ENCODE results near the gene TEAD3. TPM values are rescaled to one million over a fixed set of nuclear protein-coding genes. Genes with fewer than 3 reads are reported as not detected.

The TEAD3 gene
- total RNA-seq, 1 donor, result 11.2 TPM

GRCh38 chr6:35495258-35496035 lies 1.4 kb downstream of the TEAD3 start:
- Histone ChIP-seq H3K27me3 (ENCODE audit: insufficient read depth, low read length) (no peaks in the 10 kb centered on the region), H4K20me1 (ENCODE audit: insufficient read depth, low read length) (peaks cover 32% of the 10 kb centered on the region), H3K79me2 (ENCODE audit: insufficient read depth, low read length) (peaks cover 59% of the 10 kb centered on the region), H3K36me3 (ENCODE audit: insufficient read depth, low read length) (no peaks in the 10 kb centered on the region), H3K27ac (ENCODE audit: low read depth, low read length) (peak overlapping the region; percentile 60), H3K4me2 (ENCODE audit: insufficient read depth, low read length) (peak overlapping the region; percentile 88), H3K4me1 (ENCODE audit: insufficient read depth, low read length) (peaks cover 24% of the 10 kb centered on the region), H3K9me3 (ENCODE audit: low read depth, low read length) (no peaks in the 10 kb centered on the region), H2AFZ (ENCODE audit: low read length) (peak overlapping the region; percentile 59), H3K4me3 (ENCODE audit: insufficient read depth, low read length) (peak overlapping the region; percentile 79)
- TF ChIP-seq, protein P1, sequence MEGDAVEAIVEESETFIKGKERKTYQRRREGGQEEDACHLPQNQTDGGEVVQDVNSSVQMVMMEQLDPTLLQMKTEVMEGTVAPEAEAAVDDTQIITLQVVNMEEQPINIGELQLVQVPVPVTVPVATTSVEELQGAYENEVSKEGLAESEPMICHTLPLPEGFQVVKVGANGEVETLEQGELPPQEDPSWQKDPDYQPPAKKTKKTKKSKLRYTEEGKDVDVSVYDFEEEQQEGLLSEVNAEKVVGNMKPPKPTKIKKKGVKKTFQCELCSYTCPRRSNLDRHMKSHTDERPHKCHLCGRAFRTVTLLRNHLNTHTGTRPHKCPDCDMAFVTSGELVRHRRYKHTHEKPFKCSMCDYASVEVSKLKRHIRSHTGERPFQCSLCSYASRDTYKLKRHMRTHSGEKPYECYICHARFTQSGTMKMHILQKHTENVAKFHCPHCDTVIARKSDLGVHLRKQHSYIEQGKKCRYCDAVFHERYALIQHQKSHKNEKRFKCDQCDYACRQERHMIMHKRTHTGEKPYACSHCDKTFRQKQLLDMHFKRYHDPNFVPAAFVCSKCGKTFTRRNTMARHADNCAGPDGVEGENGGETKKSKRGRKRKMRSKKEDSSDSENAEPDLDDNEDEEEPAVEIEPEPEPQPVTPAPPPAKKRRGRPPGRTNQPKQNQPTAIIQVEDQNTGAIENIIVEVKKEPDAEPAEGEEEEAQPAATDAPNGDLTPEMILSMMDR (IDR thresholded peaks at IDR 0.05; ENCODE audit: extremely low read depth, low read depth, low read length), result no peak
- peak; percentile 90 for DNase-seq (ENCODE audit: insufficient read length, low spot score, missing footprints)

- Histone ChIP-seq H3K4me3 (ENCODE audit: insufficient read depth, low read length) (peak overlapping the region; percentile 22), H3K4me2 (ENCODE audit: insufficient read depth, low read length) (peak overlapping the region; percentile 44), H3K9me3 (ENCODE audit: low read depth, low read length) (no peaks in the 10 kb centered on the region), H4K20me1 (ENCODE audit: insufficient read depth, low read length) (peaks cover 32% of the 10 kb centered on the region), H3K4me1 (ENCODE audit: insufficient read depth, low read length) (peaks cover 32% of the 10 kb centered on the region), H3K36me3 (ENCODE audit: insufficient read depth, low read length) (no peaks in the 10 kb centered on the region), H3K27me3 (ENCODE audit: insufficient read depth, low read length) (no peaks in the 10 kb centered on the region), H2AFZ (ENCODE audit: low read length) (no peak overlapping the region), H3K79me2 (ENCODE audit: insufficient read depth, low read length) (peaks cover 70% of the 10 kb centered on the region), H3K27ac (ENCODE audit: low read depth, low read length) (peak overlapping the region; percentile 51)
- peak; percentile 87 for DNase-seq (ENCODE audit: insufficient read length, low spot score, missing footprints)
- TF ChIP-seq, protein P1 (IDR thresholded peaks at IDR 0.05; ENCODE audit: extremely low read depth, low read depth, low read length), result no peak
These were observed 2.7 kb downstream of the TEAD3 start for GRCh38 chr6:35494161-35494563.

DNA sequence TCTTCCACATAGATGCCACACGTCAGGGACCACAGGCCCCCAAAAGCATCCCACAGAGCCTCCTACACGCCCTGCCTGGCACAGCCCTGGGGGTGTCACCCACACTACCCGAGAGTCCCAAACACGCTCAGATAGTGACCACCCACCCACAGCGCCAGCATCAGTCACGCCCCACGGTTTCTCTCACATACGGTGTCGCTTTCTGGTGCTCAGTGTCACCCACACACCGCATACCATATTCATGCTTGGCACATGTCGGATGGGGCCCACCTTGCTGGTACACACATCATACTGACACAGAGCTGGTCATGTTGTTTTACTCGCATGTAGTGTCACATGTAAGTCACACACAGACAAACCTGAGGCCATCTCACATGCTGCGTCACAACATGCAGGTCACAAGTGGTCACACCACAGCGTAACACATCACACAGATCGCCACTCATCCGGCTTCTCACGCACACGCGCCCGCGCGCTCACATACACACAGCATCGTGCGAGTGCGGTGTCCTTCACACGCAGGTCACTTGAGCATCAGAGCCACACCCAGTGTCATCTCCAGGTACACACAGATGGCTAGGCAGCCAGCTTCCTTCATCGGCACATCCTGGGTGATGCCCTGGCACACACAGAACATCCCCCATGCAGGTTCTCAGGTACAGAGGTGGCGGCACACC lies 3.4 kb downstream of the TEAD3 start:
- TF ChIP-seq, protein P1 (IDR thresholded peaks at IDR 0.05; ENCODE audit: extremely low read depth, low read depth, low read length), result no peak
- H3K9me3 ChIP-seq (ENCODE audit: low read depth, low read length), result no peaks in the 10 kb centered on the region
- H3K36me3 ChIP-seq (ENCODE audit: insufficient read depth, low read length), result no peaks in the 10 kb centered on the region
- H2AFZ ChIP-seq (ENCODE audit: low read length), result no peak overlapping the region
- H3K27ac ChIP-seq (ENCODE audit: low read depth, low read length), result peak overlapping the region; percentile 51
- H4K20me1 ChIP-seq (ENCODE audit: insufficient read depth, low read length), result peaks cover 32% of the 10 kb centered on the region
- DNase-seq (ENCODE audit: insufficient read length, low spot score, missing footprints), result peak; percentile 83
- H3K4me3 ChIP-seq (ENCODE audit: insufficient read depth, low read length), result no peak overlapping the region
- H3K79me2 ChIP-seq (ENCODE audit: insufficient read depth, low read length), result peaks cover 72% of the 10 kb centered on the region
- H3K4me2 ChIP-seq (ENCODE audit: insufficient read depth, low read length), result peak overlapping the region; percentile 44
- H3K27me3 ChIP-seq (ENCODE audit: insufficient read depth, low read length), result no peaks in the 10 kb centered on the region
- peaks cover 32% of the 10 kb centered on the region for H3K4me1 ChIP-seq (ENCODE audit: insufficient read depth, low read length)

DNA sequence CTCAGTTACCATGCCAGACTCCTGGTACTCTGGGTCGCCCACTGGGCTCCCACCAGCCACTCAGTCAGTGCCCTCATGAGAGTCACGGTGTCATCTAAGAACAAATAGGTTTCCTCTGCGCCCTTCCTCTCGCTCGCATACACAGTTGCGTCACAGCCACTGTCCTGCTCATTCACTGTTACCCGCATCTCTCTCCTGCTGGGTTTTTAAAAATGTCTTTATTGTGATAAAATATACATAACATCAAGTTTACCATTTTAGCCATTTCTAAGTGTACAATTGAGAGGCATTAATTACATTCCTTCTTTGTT lies 4.0 kb downstream of the TEAD3 start:
- TF ChIP-seq, protein P1 (IDR thresholded peaks at IDR 0.05; ENCODE audit: extremely low read depth, low read depth, low read length), result no peak
- no peak overlapping the region for H3K4me3 ChIP-seq (ENCODE audit: insufficient read depth, low read length)
- peaks cover 77% of the 10 kb centered on the region for H3K79me2 ChIP-seq (ENCODE audit: insufficient read depth, low read length)
- no peaks in the 10 kb centered on the region for H3K27me3 ChIP-seq (ENCODE audit: insufficient read depth, low read length)
- no peak overlapping the region for H2AFZ ChIP-seq (ENCODE audit: low read length)
- peak; percentile 77 for DNase-seq (ENCODE audit: insufficient read length, low spot score, missing footprints)
- peaks cover 33% of the 10 kb centered on the region for H3K4me1 ChIP-seq (ENCODE audit: insufficient read depth, low read length)
- no peak overlapping the region for H3K27ac ChIP-seq (ENCODE audit: low read depth, low read length)
- H3K36me3 ChIP-seq (ENCODE audit: insufficient read depth, low read length), result no peaks in the 10 kb centered on the region
- no peaks in the 10 kb centered on the region for H3K9me3 ChIP-seq (ENCODE audit: low read depth, low read length)
- peaks cover 34% of the 10 kb centered on the region for H4K20me1 ChIP-seq (ENCODE audit: insufficient read depth, low read length)
- no peak overlapping the region for H3K4me2 ChIP-seq (ENCODE audit: insufficient read depth, low read length)

Measured in osteoblast (primary cell).